HuH-7 (cell line): ENCODE results near the gene ABI3.
"Not testable (repeated sequence)": the region's sequence is repeated elsewhere in the genome, so short reads cannot be mapped to it uniquely, and the experiment has no call there.

Experiments used
- DNase-seq: peaks from one replicate; pipeline ENCODE4 v3.0.0; 2011; ENCODE audit warnings: low spot score

Gene ABI3

DNA sequence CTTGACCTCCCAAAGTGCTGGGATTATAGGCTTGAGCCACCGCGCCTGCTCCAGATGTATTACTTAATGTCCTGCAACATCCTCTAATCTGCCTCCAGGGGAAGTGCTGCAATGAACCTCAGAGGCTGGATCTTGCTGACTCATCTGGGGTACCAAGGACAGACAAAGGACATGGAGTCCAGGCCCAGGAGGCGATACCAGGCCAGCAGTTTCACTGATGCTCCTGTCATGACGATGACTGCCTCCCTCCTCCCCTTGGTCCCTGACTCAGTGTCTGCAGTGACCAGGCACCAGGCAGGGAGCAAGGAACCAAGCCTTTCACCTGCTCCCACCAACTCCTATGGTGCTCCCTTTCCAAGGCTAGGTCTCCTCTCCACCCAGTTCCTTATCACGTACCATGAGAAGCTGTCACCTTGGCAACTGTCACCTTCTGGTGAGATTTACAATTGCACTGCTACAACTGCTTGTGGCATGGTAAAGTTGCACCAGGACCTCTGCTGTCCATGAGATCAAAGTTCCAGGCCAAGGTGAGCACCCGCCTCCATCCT lies 41.7 kb downstream of the ABI3 start:
- no peak for DNase-seq

DNA sequence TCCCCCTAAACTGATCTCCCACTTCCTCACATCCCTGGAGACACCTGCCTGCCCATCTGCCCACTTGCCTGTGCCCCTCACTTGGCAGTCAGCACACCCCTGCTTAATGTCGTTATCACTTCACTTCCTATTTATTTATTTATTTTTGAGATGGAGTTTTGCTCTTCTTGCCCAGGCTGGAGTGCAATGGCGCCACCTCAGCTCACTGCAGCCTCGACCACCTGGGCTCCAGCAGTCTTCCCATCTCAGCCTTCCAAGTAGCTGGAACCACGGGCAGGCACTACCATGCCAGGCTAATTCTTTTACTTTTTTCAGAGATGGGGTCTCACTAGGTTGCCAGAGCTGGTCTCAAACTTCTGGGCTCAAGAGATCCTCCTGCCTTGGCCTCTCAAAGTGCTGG lies 43.6 kb downstream of the ABI3 start:
- DNase-seq: no peak

DNA sequence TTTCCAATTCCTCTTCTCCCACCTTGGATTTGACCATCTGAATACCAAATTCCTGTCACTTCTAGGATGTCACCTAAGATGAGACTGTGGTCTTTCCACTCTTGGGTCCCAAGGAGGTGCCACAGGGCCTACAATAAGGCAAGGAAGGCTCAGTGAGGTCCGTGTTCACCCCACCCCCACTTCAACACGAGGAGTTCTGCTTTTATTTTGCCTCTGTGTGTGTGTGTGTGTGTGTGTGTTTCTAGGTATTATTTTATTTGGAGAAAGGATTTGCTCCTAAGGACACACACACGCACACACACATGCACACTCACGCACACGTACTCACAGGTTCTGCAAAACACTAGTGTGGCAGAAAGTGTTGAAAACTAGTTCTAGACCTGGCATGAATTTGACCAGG lies 44.6 kb downstream of the ABI3 start:
- no peak for DNase-seq

DNA sequence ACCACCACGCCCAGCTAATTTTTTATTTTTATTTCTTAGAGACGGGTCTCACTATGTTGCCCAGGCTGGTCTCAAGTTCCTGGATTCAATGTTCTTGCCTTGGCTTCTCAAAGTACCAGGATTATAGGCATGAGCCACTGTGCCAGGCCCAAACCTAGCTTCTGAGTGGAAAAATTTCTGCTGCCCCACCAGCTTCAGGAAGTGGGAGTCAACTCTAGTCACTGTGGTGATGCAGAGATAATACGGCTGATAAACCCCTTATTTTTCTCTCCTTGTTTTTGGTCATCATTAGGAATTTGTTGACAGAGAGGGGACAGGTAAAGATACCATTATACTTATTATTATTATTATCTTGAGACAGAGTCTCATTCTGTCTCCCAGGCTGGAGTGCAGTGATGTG lies 47.9 kb downstream of the ABI3 start:
- DNase-seq: no peak

DNA sequence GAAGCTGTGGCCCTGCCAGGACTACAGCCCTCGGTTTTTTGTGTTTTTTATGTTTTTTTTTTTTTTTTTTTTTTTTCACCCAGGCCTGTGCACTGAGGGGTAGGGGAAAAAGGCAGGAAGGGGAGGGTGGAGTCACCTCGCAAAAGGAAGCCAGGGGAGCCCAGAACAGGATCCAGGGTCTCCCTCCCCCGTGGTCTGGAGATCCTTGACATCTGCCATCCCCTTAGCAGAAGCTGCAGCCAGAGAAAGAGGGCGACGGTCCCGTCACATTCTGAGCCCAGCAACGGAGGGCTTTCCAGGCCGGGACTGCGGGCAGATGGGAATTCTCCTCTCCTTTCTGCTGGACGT lies 49.1 kb downstream of the ABI3 start:
- DNase-seq: peak; percentile 49

DNA sequence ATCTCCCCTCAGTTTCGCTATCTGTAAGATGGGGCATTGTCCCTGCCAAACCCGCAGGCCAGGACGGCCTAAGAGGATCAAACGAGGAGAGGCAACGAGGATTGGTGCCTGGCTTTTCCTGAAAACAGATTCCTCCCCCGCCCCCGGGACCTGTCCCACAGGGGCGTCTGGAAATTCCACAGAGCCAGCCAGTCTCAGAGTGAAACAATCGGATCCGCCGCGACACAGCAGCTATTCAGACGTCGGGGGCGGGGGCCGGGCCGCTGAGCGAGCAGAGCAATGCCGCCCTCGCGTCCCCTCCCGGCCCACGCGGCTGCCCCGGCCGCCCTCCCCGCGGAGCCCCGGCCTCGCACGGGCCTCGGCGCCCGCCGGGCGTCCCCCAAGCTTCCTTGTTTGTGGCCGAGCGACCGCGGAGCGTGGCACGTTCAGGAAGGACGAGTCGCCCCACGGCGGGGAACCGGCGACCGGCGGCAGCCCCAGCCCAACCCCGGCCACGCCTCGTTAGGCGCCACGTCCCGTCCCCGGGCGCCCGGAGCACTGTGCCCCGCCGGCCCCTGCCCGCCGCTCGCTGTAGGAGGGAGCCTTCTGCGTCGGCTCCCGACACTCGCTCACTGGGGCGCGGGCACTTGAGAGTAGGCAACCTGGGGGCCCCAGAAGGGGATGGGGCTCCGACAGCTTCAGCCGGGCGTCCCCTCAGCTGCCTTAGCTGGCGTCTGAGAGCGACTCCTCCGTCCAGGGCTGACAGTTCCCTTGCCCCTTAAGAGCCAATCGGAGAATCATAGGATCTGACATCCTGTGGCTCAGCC lies 49.7 kb downstream of the ABI3 start:
- DNase-seq: peak; percentile 64

DNA sequence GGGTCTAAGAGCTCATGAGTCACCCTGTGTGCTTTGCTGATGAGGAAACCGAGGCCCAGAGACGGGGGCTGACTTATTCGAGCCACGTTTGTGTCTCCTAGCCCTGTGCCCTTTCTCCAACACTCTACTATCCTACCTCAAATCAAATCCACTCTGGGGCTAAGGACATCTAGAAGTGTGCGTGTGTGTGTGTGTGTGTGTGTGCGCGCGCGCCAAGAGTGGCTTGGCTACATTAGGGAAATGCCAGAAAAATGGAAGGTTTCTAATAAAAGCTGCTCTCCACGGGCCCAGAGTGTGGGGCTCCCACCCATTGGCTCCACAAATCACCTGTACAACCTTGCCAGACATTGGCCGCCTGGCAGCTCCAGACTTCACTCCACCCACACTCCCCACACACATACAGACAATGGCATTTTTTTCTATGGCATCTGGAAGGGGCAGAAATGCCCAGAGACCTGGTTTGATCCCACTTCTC lies 50.3 kb downstream of the ABI3 start:
- DNase-seq: no peak

DNA sequence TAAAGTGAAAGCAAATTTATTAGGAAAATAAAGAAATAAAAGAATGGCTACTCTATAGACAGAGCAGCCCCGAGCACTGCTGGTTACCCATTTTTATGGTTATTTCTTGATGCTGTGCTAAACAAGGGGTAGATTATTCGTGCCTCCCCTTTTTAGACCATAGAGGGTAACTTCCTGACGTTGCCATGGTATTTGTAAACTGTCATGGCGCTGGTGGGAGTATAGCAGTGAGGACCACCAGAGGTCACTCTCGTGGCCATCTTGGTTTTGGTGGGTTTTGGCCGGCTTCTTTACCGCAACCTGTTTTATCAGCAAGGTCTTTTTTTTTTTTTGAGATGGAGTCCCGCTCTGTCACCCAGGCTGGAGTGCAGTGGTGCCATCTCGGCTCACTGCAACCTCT lies 51.0 kb downstream of the ABI3 start:
- DNase-seq: not testable (repeated sequence)

DNA sequence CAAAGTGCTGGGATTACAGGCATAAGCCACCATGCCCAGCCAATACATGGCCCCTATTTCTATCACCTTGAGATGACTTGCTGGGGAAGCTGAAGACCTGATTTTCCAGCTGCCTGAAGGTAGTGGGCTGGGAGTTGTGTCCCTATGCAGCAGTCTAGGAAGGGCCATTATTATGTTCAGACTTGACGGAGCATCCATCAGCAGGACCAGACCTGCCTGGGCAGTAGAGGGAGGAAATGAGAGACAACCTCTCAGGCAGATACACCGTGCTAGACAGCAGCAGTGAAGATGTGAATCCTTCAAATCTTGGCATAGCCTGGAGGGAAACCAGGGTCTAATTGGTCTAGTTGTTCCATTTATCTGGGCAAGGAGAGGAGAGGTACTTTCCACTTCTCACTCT lies 55.7 kb downstream of the ABI3 start:
- no peak for DNase-seq

DNA sequence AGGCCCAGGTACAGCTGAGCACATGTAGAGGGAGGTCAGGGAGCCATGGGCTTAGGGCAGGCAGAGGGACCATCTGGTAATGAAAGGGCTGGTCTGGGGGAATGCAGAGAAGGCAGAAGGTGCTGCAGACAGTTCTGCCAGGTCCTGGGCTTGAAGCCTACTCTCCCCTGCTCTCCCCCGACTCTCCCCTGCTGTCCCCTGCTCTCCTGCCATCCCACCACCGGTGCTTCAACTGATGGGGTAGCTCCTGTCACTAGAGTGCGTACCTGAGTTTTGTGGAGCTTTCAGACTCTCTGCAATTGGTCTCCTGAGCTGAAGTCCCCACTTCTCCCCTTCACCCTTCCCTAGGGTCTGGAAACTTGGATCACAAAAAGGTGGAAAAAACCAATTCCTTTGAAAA lies 57.4 kb downstream of the ABI3 start:
- no peak for DNase-seq

DNA sequence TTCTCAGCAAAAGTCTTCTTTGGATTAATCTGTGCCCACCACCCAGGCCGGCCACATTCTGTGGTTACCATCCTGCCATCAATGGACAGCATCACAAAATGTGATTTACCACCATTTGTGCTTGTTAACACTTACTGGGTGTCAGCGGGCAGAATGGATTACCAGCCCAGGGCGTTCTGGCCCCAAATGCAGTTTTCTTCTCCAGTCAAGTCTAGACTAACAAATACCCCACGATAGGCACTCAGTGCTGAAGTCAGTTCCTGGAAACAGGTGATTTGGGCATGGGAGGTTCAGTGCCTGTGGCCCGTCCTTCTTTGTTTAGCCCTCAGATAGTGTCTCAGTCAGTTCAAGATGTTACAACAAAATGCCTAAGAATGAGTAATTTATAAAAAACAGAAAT lies 58.8 kb downstream of the ABI3 start:
- DNase-seq: no peak
